NB4 (cell line): ENCODE data around the gene SOCS1.

Experiments
- DNase-seq: peaks from one replicate; pipeline ENCODE4 v3.0.0; 2010; ENCODE audit warnings: low read depth
- H3K4me3 ChIP-seq: one replicate; pipeline ENCODE4 v1.5.1; 2011; ENCODE audit warnings: mild to moderate bottlenecking, low read depth, low read length, moderate library complexity
- MYC ChIP-seq: IDR thresholded peaks from 2 replicates; pipeline ENCODE4 v1.6.1; 2011; ENCODE audit warnings: low read depth, low read length
- POLR2A ChIP-seq: IDR thresholded peaks from 2 replicates; pipeline ENCODE4 v1.6.1; 2011; ENCODE audit warnings: mild to moderate bottlenecking; ENCODE audit not compliant: insufficient read length; ENCODE audit errors: extremely low read depth
- TF ChIP-seq, protein P1 (sequence below): IDR thresholded peaks from one replicate; pipeline ENCODE4 v1.5.1; 2012; ENCODE audit warnings: low read depth, low read length
- TF ChIP-seq, protein P2 (sequence below): IDR thresholded peaks from 2 replicates; pipeline ENCODE4 v1.6.1; 2011; ENCODE audit warnings: low read depth, low read length

SOCS1 gene

DNA sequence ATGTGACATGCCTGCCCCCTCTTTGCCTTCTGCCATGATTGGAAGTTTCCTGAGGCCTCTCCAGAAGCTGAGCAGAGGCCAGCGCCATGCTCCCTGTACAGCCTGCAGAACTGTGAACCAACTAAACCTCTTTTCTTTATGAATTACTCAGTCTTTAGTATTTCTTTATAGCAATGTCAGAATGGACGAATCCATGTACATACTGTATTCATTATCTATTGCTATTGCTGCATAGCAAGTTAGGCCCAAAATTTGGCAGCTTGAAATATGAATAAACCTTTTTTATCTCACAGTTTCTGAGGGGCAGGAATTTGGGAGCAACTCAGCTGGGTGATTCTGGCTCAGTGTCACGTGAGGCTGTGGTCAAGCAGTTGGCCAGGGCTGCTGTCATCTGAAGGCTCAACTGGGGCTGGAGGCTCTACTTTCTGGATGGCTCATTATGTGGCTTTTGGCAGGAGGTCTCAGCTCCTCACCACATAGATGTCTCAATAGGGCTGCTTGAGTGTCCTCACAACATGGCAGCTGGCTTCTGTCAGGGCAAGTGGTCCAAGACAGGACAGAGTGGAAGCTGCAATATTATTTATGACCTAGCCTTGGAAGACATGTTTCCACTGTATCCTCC, 40.0 kb downstream of the SOCS1 start:
- TF ChIP-seq MYC = no peak
- no peak for TF ChIP-seq POLR2A
- TF ChIP-seq, protein P1, sequence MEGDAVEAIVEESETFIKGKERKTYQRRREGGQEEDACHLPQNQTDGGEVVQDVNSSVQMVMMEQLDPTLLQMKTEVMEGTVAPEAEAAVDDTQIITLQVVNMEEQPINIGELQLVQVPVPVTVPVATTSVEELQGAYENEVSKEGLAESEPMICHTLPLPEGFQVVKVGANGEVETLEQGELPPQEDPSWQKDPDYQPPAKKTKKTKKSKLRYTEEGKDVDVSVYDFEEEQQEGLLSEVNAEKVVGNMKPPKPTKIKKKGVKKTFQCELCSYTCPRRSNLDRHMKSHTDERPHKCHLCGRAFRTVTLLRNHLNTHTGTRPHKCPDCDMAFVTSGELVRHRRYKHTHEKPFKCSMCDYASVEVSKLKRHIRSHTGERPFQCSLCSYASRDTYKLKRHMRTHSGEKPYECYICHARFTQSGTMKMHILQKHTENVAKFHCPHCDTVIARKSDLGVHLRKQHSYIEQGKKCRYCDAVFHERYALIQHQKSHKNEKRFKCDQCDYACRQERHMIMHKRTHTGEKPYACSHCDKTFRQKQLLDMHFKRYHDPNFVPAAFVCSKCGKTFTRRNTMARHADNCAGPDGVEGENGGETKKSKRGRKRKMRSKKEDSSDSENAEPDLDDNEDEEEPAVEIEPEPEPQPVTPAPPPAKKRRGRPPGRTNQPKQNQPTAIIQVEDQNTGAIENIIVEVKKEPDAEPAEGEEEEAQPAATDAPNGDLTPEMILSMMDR = no peak
- TF ChIP-seq, protein P2, sequence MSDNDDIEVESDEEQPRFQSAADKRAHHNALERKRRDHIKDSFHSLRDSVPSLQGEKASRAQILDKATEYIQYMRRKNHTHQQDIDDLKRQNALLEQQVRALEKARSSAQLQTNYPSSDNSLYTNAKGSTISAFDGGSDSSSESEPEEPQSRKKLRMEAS = no peak
- no peak for DNase-seq

DNA sequence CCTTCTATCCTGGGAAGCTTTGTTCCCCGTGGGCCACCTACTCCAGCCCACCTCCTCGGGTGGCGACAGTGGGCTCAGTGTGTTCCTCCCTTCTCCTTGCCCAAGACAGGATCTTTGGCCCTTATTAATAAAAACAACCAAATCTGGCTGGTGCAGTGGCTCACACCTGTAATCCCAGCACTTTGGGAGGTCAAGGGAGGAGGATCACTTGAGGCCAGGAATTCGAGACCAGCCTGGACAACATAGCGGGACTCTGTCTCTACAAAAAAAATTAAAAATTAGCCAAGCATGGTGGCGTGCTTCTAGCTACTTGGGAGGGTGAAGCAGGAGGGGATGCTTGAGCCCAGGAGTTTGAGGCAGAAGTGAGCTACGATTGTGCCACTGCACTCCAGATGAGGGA, 42.2 kb downstream of the SOCS1 start:
- no peak overlapping the region for H3K4me3 ChIP-seq
- no peak for DNase-seq
- TF ChIP-seq, protein P1 = no peak
- TF ChIP-seq, protein P2 = no peak
- TF ChIP-seq MYC (no peak), POLR2A (no peak)

More for the DNA sequence above, 40.0 kb downstream of the SOCS1 start:
- H3K4me3 ChIP-seq = no peak overlapping the region

DNA sequence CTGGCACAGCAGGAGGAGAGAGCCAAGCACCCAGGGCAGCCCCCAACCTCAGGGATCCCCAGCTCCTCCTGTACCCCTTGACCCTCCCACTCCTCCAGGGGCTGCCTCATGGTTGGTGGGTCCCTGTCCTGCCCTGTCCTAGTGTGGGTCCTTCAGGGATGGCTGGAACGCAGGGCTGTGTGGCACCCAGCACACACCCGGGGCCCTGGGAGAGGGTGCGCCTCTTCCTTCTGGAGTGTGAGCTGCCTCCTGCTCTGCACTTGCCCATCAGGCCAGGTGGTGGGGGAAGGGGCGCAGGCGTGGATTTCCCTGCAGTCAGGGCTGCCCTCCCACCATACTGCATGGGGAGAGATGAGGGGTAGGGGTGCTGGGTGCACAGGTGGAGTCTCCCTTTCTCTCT, 42.6 kb downstream of the SOCS1 start:
- TF ChIP-seq, protein P2 = no peak
- TF ChIP-seq MYC (no peak), POLR2A (no peak)
- TF ChIP-seq, protein P1 = no peak
- DNase-seq = no peak
- no peak overlapping the region for H3K4me3 ChIP-seq

DNA sequence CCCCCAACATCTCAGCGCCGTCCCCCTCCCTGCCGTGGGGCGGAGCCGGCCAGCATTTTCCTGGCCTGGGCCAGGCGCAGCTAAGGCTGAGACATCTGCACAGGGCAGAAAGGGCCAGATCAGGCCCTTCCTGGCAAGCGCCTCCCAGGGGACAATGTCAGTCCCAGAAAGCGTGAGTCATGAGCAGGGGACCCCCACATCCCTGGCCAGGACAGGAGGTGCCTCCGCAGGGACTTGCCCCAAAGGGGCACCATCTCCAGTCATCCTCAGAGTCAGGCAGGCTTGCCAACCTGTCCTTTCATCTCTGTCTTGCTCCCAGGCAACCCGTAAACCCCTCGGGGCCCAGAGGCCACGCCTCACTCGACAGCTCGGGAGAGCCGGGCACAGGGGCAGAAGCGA, 43.2 kb downstream of the SOCS1 start:
- H3K4me3 ChIP-seq = no peak overlapping the region
- TF ChIP-seq, protein P1 = no peak
- TF ChIP-seq, protein P2 = no peak
- no peak for TF ChIP-seq POLR2A
- TF ChIP-seq MYC = no peak
- peak; percentile 47 for DNase-seq

DNA sequence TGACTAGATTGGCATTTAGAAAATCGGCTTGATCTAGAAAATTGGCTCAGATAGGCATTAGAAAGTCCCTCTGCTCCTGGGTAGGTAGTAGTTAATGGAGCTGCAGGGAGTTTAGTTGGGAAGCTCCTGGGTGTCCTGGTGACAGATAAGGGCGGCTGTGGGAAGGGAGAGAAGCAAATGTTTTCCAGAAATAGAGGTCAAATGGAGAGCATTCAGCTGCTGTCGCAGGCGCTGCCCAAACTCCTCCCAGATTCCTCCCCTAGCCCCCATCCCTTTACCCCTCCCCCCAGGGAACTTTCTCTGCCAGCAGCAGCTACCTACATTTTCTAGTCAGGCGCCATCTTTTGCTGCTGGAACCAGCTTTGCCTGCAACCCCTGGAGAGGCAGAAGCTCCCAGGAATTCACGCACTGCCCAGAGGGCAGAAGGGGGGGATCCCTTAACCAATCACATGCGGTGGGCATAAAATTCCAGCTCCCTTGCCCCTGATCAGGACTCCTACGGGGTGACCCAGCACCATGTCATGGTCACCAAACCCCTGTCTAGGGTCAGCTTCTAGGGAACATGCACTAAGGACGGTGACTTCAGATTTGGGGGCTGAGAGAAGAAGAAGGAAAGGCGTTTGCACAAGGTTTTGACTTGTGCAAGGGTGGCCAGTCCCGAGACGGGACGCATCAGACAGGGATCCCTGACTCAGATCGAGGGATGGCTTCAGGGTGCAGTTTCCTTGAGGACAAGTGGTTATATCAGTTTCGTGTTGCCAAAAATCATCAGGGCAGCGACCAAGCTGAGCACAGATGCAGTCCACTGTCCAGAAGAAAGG, 43.8 kb downstream of the SOCS1 start:
- no peak overlapping the region for H3K4me3 ChIP-seq
- TF ChIP-seq, protein P1 = no peak
- TF ChIP-seq POLR2A = no peak
- TF ChIP-seq, protein P2 = no peak
- no peak for TF ChIP-seq MYC
- no peak for DNase-seq
